ENCODE data around the gene DLX5.

The DLX5 gene

GRCh38 chr7:97017192-97018125, 7.2 kb downstream of the DLX5 start:
- DNase-seq = no peak

GRCh38 chr7:97016381-97017191, 8.0 kb downstream of the DLX5 start:
- DNase-seq = peak; percentile 64

GRCh38 chr7:97015756-97016380, 8.8 kb downstream of the DLX5 start:
- no peak for DNase-seq

GRCh38 chr7:97015279-97015678, 9.4 kb downstream of the DLX5 start:
- DNase-seq = no peak

GRCh38 chr7:97014145-97014750, 10.4 kb downstream of the DLX5 start:
- DNase-seq = no peak

GRCh38 chr7:97013845-97014134, 10.8 kb downstream of the DLX5 start:
- DNase-seq = no peak

- DNase-seq = no peak
Observed at GRCh38 chr7:97013134-97013844, 11.3 kb downstream of the DLX5 start.

- no peak for DNase-seq
Observed at GRCh38 chr7:97012365-97013133, 12.1 kb downstream of the DLX5 start.

GRCh38 chr7:97011536-97012364, 12.9 kb downstream of the DLX5 start:
- DNase-seq = no peak

- DNase-seq = no peak
Observed at GRCh38 chr7:97011104-97011503, 13.5 kb downstream of the DLX5 start.

GRCh38 chr7:97009753-97010732, 14.6 kb downstream of the DLX5 start:
- no peak for DNase-seq

- DNase-seq = no peak
Observed at GRCh38 chr7:97008275-97008917, 16.2 kb downstream of the DLX5 start.

GRCh38 chr7:97007583-97007861, 17.1 kb downstream of the DLX5 start:
- DNase-seq = no peak

- no peak for DNase-seq
Observed at GRCh38 chr7:97006816-97007582, 17.6 kb downstream of the DLX5 start.

GRCh38 chr7:97006055-97006815, 18.4 kb downstream of the DLX5 start:
- DNase-seq = peak; percentile 23

- peak; percentile 82 for DNase-seq
Observed at GRCh38 chr7:97005183-97006054, 19.2 kb downstream of the DLX5 start, which contains the start of gene DLX6. TSS of gene DLX6 (plus strand) at chr7:97005553. CDS start at chr7:97005978, 425 bp downstream.

Data from DMS79 (cell line).